CD4-positive, alpha-beta T cell (primary cell): ENCODE data around the gene ADGRL2. TPM values are rescaled to one million over a fixed set of nuclear protein-coding genes. Genes with fewer than 3 reads are reported as not detected.

Experiments used
- ATAC-seq: fragments of 200-7000 bp; cut with Tn5 transposase; one replicate; pipeline ENCODE4 v1.10.0; 2022; ENCODE audit warnings: mild to moderate bottlenecking; ENCODE audit not compliant: poor library complexity
- CTCF ChIA-PET: fragments of 350-600 bp; sonication (Branson Sonifier 250); formaldehyde crosslinking; loops from one replicate; lab custom pipeline; 2021; ENCODE audit warnings: antibody characterized with exemption, inconsistent platforms; lab: Charles Lee
- POLR2A ChIA-PET: fragments of 350-600 bp; sonication (Branson Sonifier 250); formaldehyde crosslinking; loops from one replicate; lab custom pipeline; 2021; ENCODE audit warnings: antibody characterized with exemption, inconsistent platforms; lab: Charles Lee
- DNase-seq, 14 experiments: peaks; one replicate each; pipeline ENCODE4 v3.0.0-alpha.2; 2013 to 2020; ENCODE audit warnings: mixed read lengths in 2 of 14
- H3K27ac ChIP-seq, 2 donors: one replicate each; pipeline versions ENCODE4 v1.5.1 to v1.7.0; 2013; ENCODE audit warnings: low read length in 2 of 2, low read depth in 1 of 2, mild to moderate bottlenecking in 1 of 2
- H3K27me3 ChIP-seq, 2 experiments: 1 replicate in 1 of 2; 2 replicates in 1 of 2; pipeline versions ENCODE4 v1.6.1 to v1.7.0; 2013; ENCODE audit warnings: low read length in 2 of 2, control low read depth in 1 of 2, mild to moderate bottlenecking in 1 of 2, moderate library complexity in 1 of 2; ENCODE audit not compliant: insufficient read depth in 2 of 2, control insufficient read depth in 1 of 2
- H3K36me3 ChIP-seq: one replicate; pipeline ENCODE4 v1.6.1; 2013; ENCODE audit warnings: low read length, control low read depth; ENCODE audit not compliant: insufficient read depth
- H3K4me1 ChIP-seq: one replicate; pipeline ENCODE4 v1.6.1; 2013; ENCODE audit warnings: low read length, control low read depth; ENCODE audit not compliant: insufficient read depth
- H3K4me3 ChIP-seq: one replicate; pipeline ENCODE4 v1.5.1; 2013; ENCODE audit warnings: mild to moderate bottlenecking, low read length, moderate library complexity
- H3K9me3 ChIP-seq, 2 experiments: 1 replicate in 1 of 2; 2 replicates in 1 of 2; pipeline versions ENCODE4 v1.6.1 to v1.7.0; 2013; ENCODE audit warnings: low read length in 2 of 2, mild to moderate bottlenecking in 2 of 2, control low read depth in 1 of 2, moderate library complexity in 1 of 2; ENCODE audit not compliant: control insufficient read depth in 1 of 2, insufficient read depth in 1 of 2
- H3K27ac Mint-ChIP-seq: one replicate; pipeline ENCODE4 v1.8.0; 2020; ENCODE audit warnings: mixed read lengths
- H3K27me3 Mint-ChIP-seq: one replicate; pipeline ENCODE4 v1.8.0; 2021; ENCODE audit warnings: mixed read lengths
- H3K36me3 Mint-ChIP-seq: one replicate; pipeline ENCODE4 v1.8.0; 2021; ENCODE audit warnings: low read depth, mixed read lengths
- H3K4me1 Mint-ChIP-seq: one replicate; pipeline ENCODE4 v1.8.0; 2021; ENCODE audit warnings: low read depth, mixed read lengths
- H3K4me3 Mint-ChIP-seq: one replicate; pipeline ENCODE4 v1.8.0; 2020; ENCODE audit warnings: mild to moderate bottlenecking, mixed read lengths
- H3K9me3 Mint-ChIP-seq: one replicate; pipeline ENCODE4 v1.8.0; 2020; ENCODE audit warnings: mixed read lengths
- CTCF ChIP-seq: fragments of 200-600 bp; IDR thresholded peaks from one replicate; pipeline ENCODE4 v1.8.0; 2022; ENCODE audit warnings: antibody characterized with exemption, mild to moderate bottlenecking
- intact Hi-C, 2 experiments: fragments of 100-400 bp; cut with DNase I in 1 of 2; cut with micrococcal nuclease in 1 of 2; formaldehyde crosslinking; loops; one replicate each; pipeline versions ENCODE4 v1.15.1 to v1.9.0; 2023 to 2025; cut with DNase I, micrococcal nuclease
- total RNA-seq, 174 experiments: library from RNA in 2 of 174; stranded (reverse) in 2 of 174; gene quantifications; one replicate each; pipeline ENCODE4 v1.2.3 and lab custom pipeline; 2021 to 2026

ADGRL2 gene
- total RNA-seq, 2 experiments from 2014 or later: not detected

GRCh38 chr1:81889166-81889565, 88.4 kb downstream of the ADGRL2 start:
- Mint-ChIP-seq H3K27ac (no peak overlapping the region), H3K9me3 (peaks cover 2% of the 10 kb centered on the region)
- H3K4me3 ChIP-seq: no peak overlapping the region

GRCh38 chr1:81894867-81895266, 94.1 kb downstream of the ADGRL2 start:
- Histone ChIP-seq H3K27me3 (no peaks in the 10 kb centered on the region), H3K9me3 (peaks cover 0 to 3% of the 10 kb centered on the region in 2 experiments), H3K4me1 (no peaks in the 10 kb centered on the region), H3K27ac (no peak overlapping the region), H3K36me3 (no peaks in the 10 kb centered on the region), H3K4me3 (no peak overlapping the region)
- no peaks in the 10 kb centered on the region for H3K36me3 Mint-ChIP-seq
- intact Hi-C loops: no loop called here
- DNase-seq (no peak), ATAC-seq (no peak)
- no peak overlapping the region for H3K27ac Mint-ChIP-seq
- TF ChIP-seq CTCF: no peak
- peaks cover 2% of the 10 kb centered on the region for H3K9me3 Mint-ChIP-seq
- ChIA-PET POLR2A (no interaction called here), CTCF (no interaction called here)
- no peaks in the 10 kb centered on the region for H3K27me3 Mint-ChIP-seq
- H3K4me3 Mint-ChIP-seq: no peak overlapping the region
- no peaks in the 10 kb centered on the region for H3K4me1 Mint-ChIP-seq

More at GRCh38 chr1:81889166-81889565, 88.4 kb downstream of the ADGRL2 start:
- Histone ChIP-seq H3K9me3 (peaks cover 0 to under 1% of the 10 kb centered on the region in 2 experiments), H3K36me3 (no peaks in the 10 kb centered on the region), H3K27me3 (no peaks in the 10 kb centered on the region), H3K27ac (no peak overlapping the region), H3K4me1 (no peaks in the 10 kb centered on the region)
- no peak for ATAC-seq
- TF ChIP-seq CTCF: no peak
- H3K4me3 Mint-ChIP-seq: no peak overlapping the region
- no peaks in the 10 kb centered on the region for H3K27me3 Mint-ChIP-seq
- no peak for DNase-seq
- POLR2A ChIA-PET: no interaction called here
- no peaks in the 10 kb centered on the region for H3K4me1 Mint-ChIP-seq
- H3K36me3 Mint-ChIP-seq: no peaks in the 10 kb centered on the region
- intact Hi-C loops: no loop called here
- CTCF ChIA-PET: no interaction called here

GRCh38 chr1:81899214-81899821, 98.6 kb downstream of the ADGRL2 start:
- no peak overlapping the region for H3K4me3 Mint-ChIP-seq
- H3K9me3 Mint-ChIP-seq: no peaks in the 10 kb centered on the region
- H3K4me1 Mint-ChIP-seq: no peaks in the 10 kb centered on the region
- Histone ChIP-seq H3K4me3 (no peak overlapping the region), H3K4me1 (no peaks in the 10 kb centered on the region), H3K9me3 (peaks cover 0 to 3% of the 10 kb centered on the region in 2 experiments), H3K36me3 (no peaks in the 10 kb centered on the region), H3K27ac (no peak overlapping the region), H3K27me3 (no peaks in the 10 kb centered on the region)
- no peak for ATAC-seq
- no peaks in the 10 kb centered on the region for H3K27me3 Mint-ChIP-seq
- ChIA-PET POLR2A (no interaction called here), CTCF (no interaction called here)
- no peak for DNase-seq
- H3K27ac Mint-ChIP-seq: no peak overlapping the region
- TF ChIP-seq CTCF: no peak
- intact Hi-C loops: no loop called here
- no peaks in the 10 kb centered on the region for H3K36me3 Mint-ChIP-seq
